IMR-90 (cell line): ENCODE data around the gene COL4A2. TPM values are rescaled to one million over a fixed set of nuclear protein-coding genes. Genes with fewer than 3 reads are reported as not detected.
A peak's percentile ranks its signal among the peaks of the same experiment; 100 is the strongest.

Experiments
- ATAC-seq: fragments of 200-7000 bp; cut with Tn5 transposase; 2 replicates; pipeline ENCODE4 v1.9.1; 2020; ENCODE audit warnings: low read depth, mild to moderate bottlenecking, moderate library complexity
- BruUV-seq: library from RNA; stranded (reverse); fragments of 400-500 nt; replicated peaks from 2 replicates; lab custom pipeline; 2021; lab: Mats Ljungman, UMichigan
- CTCF ChIA-PET: fragments of 300-600 bp; formaldehyde crosslinking; extraction: SDS; loops from one replicate; lab custom pipeline; 2021; ENCODE audit warnings: antibody characterized with exemption; lab: Yijun Ruan, JAX
- POLR2A ChIA-PET: fragments of 300-600 bp; sonication (Branson Sonifier 250); formaldehyde crosslinking; loops from one replicate; lab custom pipeline; 2022; ENCODE audit warnings: antibody characterized with exemption; ENCODE audit not compliant: unreplicated experiment; lab: Charles Lee
- DNase-seq: peaks from one replicate; pipeline ENCODE4 v3.0.0; 2013
- H2AFZ ChIP-seq: replicated peaks from 2 replicates; pipeline ENCODE3; 2013; ENCODE audit warnings: low read length, mild to moderate bottlenecking; ENCODE audit not compliant: poor library complexity
- H2AK5ac ChIP-seq: 2 replicates; pipeline ENCODE4 v1.6.1; 2013; ENCODE audit warnings: low read depth, low read length, inconsistent platforms
- H2AK9ac ChIP-seq: replicated peaks from 2 replicates; pipeline ENCODE3; 2013; ENCODE audit warnings: mild to moderate bottlenecking, low read depth, low read length, moderate library complexity; ENCODE audit not compliant: poor library complexity
- H2BK120ac ChIP-seq: 2 replicates; pipeline ENCODE4 v1.6.1; 2013; ENCODE audit warnings: low read depth, low read length, inconsistent platforms
- H2BK15ac ChIP-seq: 3 replicates; pipeline ENCODE4 v1.6.1; 2013; ENCODE audit warnings: low read depth, low read length, inconsistent platforms
- H2BK20ac ChIP-seq: 2 replicates; pipeline ENCODE4 v1.6.1; 2013; ENCODE audit warnings: low read depth, mild to moderate bottlenecking, inconsistent platforms, low read length, moderate library complexity
- H2BK5ac ChIP-seq: 2 replicates; pipeline ENCODE4 v1.6.1; 2013; ENCODE audit warnings: mild to moderate bottlenecking, low read depth, low read length, inconsistent platforms; ENCODE audit not compliant: poor library complexity, severe bottlenecking
- H3K14ac ChIP-seq: replicated peaks from 2 replicates; pipeline ENCODE4 v1.6.1; 2013; ENCODE audit warnings: low read depth, low read length, inconsistent platforms
- H3K18ac ChIP-seq: 2 replicates; pipeline ENCODE4 v1.6.1; 2013; ENCODE audit warnings: low read depth, low read length, control low read depth
- H3K23ac ChIP-seq: 2 replicates; pipeline ENCODE4 v1.6.1; 2013; ENCODE audit warnings: low read depth, low read length, inconsistent platforms
- H3K27ac ChIP-seq: 2 replicates; pipeline ENCODE4 v1.5.1; 2013; ENCODE audit warnings: mild to moderate bottlenecking, control low read depth, low read length; ENCODE audit not compliant: insufficient read depth
- H3K27me3 ChIP-seq: 2 replicates; pipeline ENCODE4 v1.6.1; 2013; ENCODE audit warnings: low read length; ENCODE audit not compliant: control insufficient read depth, insufficient read depth
- H3K36me3 ChIP-seq: 2 replicates; pipeline ENCODE4 v1.6.1; 2013; ENCODE audit warnings: low read length, mixed read lengths; ENCODE audit not compliant: control insufficient read depth, insufficient read depth
- H3K4ac ChIP-seq: 2 replicates; pipeline ENCODE4 v1.6.1; 2013; ENCODE audit warnings: low read depth, low read length, inconsistent platforms
- H3K4me1 ChIP-seq: 2 replicates; pipeline ENCODE4 v1.6.1; 2013; ENCODE audit warnings: low read length, mixed read lengths; ENCODE audit not compliant: control insufficient read depth, insufficient read depth
- H3K4me2 ChIP-seq: 2 replicates; pipeline ENCODE4 v1.6.1; 2013; ENCODE audit warnings: low read depth, mild to moderate bottlenecking, control low read depth, low read length, moderate library complexity
- H3K4me3 ChIP-seq: 2 replicates; pipeline ENCODE4 v1.5.1; 2013; ENCODE audit warnings: low read depth, mild to moderate bottlenecking, control low read depth, low read length, moderate library complexity; ENCODE audit not compliant: insufficient read depth
- H3K56ac ChIP-seq: 2 replicates; pipeline ENCODE4 v1.6.1; 2013; ENCODE audit warnings: low read length, inconsistent platforms; ENCODE audit not compliant: insufficient read depth; ENCODE audit errors: extremely low read depth
- H3K79me1 ChIP-seq, 2 experiments: 2 replicates each; pipeline ENCODE4 v1.6.1; 2013; ENCODE audit warnings: low read length in 2 of 2, inconsistent platforms in 1 of 2, low read depth in 1 of 2
- H3K9ac ChIP-seq: 2 replicates; pipeline ENCODE4 v1.6.1; 2013; ENCODE audit warnings: low read depth, low read length, control low read depth
- H3K9me1 ChIP-seq: 2 replicates; pipeline ENCODE4 v1.6.1; 2013; ENCODE audit warnings: low read length, inconsistent platforms; ENCODE audit not compliant: insufficient read depth
- H3K9me3 ChIP-seq: 2 replicates; pipeline ENCODE4 v1.6.1; 2013; ENCODE audit warnings: low read length; ENCODE audit not compliant: control insufficient read depth, insufficient read depth
- H4K20me1 ChIP-seq: 2 replicates; pipeline ENCODE4 v1.6.1; 2013; ENCODE audit warnings: low read length, inconsistent platforms; ENCODE audit not compliant: insufficient read depth
- H4K5ac ChIP-seq: 2 replicates; pipeline ENCODE4 v1.6.1; 2013; ENCODE audit warnings: mild to moderate bottlenecking, low read depth, low read length, control low read depth
- H4K8ac ChIP-seq, 2 experiments: 2 replicates each; pipeline ENCODE4 v1.6.1; 2013; ENCODE audit warnings: low read depth in 2 of 2, low read length in 2 of 2, control low read depth in 1 of 2, inconsistent platforms in 1 of 2
- H4K91ac ChIP-seq: 2 replicates; pipeline ENCODE4 v1.6.1; 2013; ENCODE audit warnings: low read depth, low read length, inconsistent platforms; ENCODE audit not compliant: insufficient read depth
- BHLHE40 ChIP-seq: fragments of 150-350 bp; IDR thresholded peaks from 2 replicates; pipeline ENCODE4 v1.6.1; 2016; ENCODE audit warnings: mild to moderate bottlenecking, low read depth, low read length
- CEBPB ChIP-seq: IDR thresholded peaks from 2 replicates; pipeline ENCODE4 v1.6.1; 2012; ENCODE audit warnings: low read depth, low read length, improper control_type of control experiment
- CHD1 ChIP-seq: IDR thresholded peaks from 2 replicates; pipeline ENCODE4 v1.6.1; 2012; ENCODE audit warnings: low read depth, low read length, improper control_type of control experiment
- FOS ChIP-seq: fragments of 150-350 bp; IDR thresholded peaks from 2 replicates; pipeline ENCODE4 v1.6.1; 2016; ENCODE audit warnings: low read depth, low read length
- MAFK ChIP-seq: IDR thresholded peaks from 2 replicates; pipeline ENCODE4 v1.6.1; 2012; ENCODE audit warnings: low read depth, low read length, improper control_type of control experiment
- MAZ ChIP-seq: IDR thresholded peaks from 2 replicates; pipeline ENCODE4 v1.6.1; 2012; ENCODE audit warnings: low read depth, mild to moderate bottlenecking, low read length, improper control_type of control experiment, moderate library complexity, borderline replicate concordance
- MXI1 ChIP-seq: IDR thresholded peaks from 2 replicates; pipeline ENCODE4 v1.6.1; 2012; ENCODE audit warnings: low read depth, mild to moderate bottlenecking, low read length, moderate library complexity, borderline replicate concordance
- NFE2L2 ChIP-seq: fragments of 150-350 bp; IDR thresholded peaks from 2 replicates; pipeline ENCODE4 v1.6.1; 2016; ENCODE audit warnings: low read depth, mild to moderate bottlenecking, low read length
- POLR2A ChIP-seq: IDR thresholded peaks from 2 replicates; pipeline ENCODE4 v1.6.1; 2012; ENCODE audit warnings: mild to moderate bottlenecking, low read depth, low read length
- RAD21 ChIP-seq: IDR thresholded peaks from 2 replicates; pipeline ENCODE4 v1.6.1; 2012; ENCODE audit warnings: low read length, improper control_type of control experiment
- RCOR1 ChIP-seq: IDR thresholded peaks from 2 replicates; pipeline ENCODE4 v1.6.1; 2012; ENCODE audit warnings: mild to moderate bottlenecking, low read length, improper control_type of control experiment; ENCODE audit not compliant: insufficient replicate concordance
- RFX5 ChIP-seq: IDR thresholded peaks from 2 replicates; pipeline ENCODE4 v1.8.0; 2012; ENCODE audit warnings: low read depth, mild to moderate bottlenecking, low read length, moderate library complexity
- SMC3 ChIP-seq: fragments of 150-350 bp; IDR thresholded peaks from 2 replicates; pipeline ENCODE4 v1.6.1; 2016; ENCODE audit warnings: low read depth, mild to moderate bottlenecking, antibody characterized with exemption, low read length, moderate library complexity
- WGBS, 2 experiments: methylation state at CpG; one replicate each; pipeline versions ENCODE4 v1.1.5 to v1.1.7; 2013; ENCODE audit warnings: missing lambda C conversion rate in 2 of 2; ENCODE audit not compliant: insufficient read length in 1 of 2; ENCODE audit errors: extremely low coverage in 2 of 2; 5-methylcytosine and 5-hydroxymethylcytosine counted together
- dilution Hi-C: fragments of 300-500 bp; cut with HindIII; formaldehyde crosslinking; loops from one replicate; pipeline ENCODE4 v1.14.3; 2018; ENCODE audit warnings: low sequenced_read_pairs; ENCODE audit not compliant: unreplicated experiment
- in situ Hi-C: fragments of 300-500 bp; cut with MboI; formaldehyde crosslinking; loops from 3 replicates; pipeline ENCODE4 v1.14.3; 2019; ENCODE audit warnings: low sequenced_read_pairs, inconsistent platforms, mixed read lengths
- intact Hi-C: fragments of 100-400 bp; cut with micrococcal nuclease; formaldehyde crosslinking; loops from 2 replicates; pipeline ENCODE4 v1.10.0; 2022
- polyA plus RNA-seq, 3 experiments: library from polyadenylated mRNA; depleted of rRNA; stranded (reverse); fragments of >200 nt; gene quantifications; 2 replicates each; pipeline ENCODE4 v1.2.3, GENCODE V29; 2012; ENCODE audit warnings: low replicate concordance in 1 of 3
- total RNA-seq: library from RNA; depleted of rRNA; stranded (reverse); fragments of >200 nt; gene quantifications from 2 replicates; pipeline ENCODE4 v1.2.3, GENCODE V29; 2012
- TF ChIP-seq, protein P1 (sequence below): conservative IDR thresholded peaks from 2 replicates; pipeline ENCODE4 v1.5.1; 2012; ENCODE audit warnings: mild to moderate bottlenecking, low read depth, low read length, improper control_type of control experiment
- TF ChIP-seq, protein P2 (sequence below): fragments of 150-350 bp; IDR thresholded peaks from 2 replicates; pipeline ENCODE4 v1.6.1; 2017; ENCODE audit warnings: mild to moderate bottlenecking, antibody characterized with exemption, low read length, low read depth

Gene COL4A2
- total and polyA plus RNA-seq, 2 of the 4 experiments (the other 2 are of a cell fraction): 90.7 to 457 TPM

DNA sequence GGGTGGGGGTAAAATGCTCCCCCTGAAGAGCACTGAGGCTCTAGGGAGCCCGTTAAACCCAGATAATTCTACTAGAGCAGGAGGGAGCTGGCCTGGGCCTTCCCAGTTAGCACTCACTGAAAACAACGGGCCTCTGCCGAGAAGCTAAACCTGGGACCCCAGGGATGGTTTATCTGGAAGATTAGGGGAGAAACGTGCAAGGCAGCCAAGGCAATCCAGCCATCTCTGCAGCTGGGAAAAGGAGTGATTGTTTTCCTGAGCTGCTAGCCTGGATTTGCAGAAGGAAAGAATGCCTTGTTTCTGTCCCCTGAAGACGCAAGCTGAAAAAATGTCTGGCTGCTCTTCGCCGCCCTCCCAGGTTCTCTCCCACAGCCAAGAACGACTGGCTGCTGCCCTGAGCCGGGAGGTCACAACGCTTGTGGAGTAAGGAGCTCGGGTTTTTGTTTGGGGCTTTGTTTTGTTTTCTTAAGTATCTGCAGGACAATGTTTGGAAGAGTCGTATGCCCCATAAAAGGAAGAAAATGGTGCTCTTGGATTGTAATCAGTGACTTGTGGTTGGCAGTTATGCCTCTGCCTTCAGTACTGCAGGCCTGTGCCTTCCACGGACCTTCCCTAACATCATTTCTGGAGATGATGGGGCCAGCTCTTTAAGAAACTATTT, 31.5 kb downstream of the COL4A2 start (continued):
- TF ChIP-seq RCOR1: no peak

DNA sequence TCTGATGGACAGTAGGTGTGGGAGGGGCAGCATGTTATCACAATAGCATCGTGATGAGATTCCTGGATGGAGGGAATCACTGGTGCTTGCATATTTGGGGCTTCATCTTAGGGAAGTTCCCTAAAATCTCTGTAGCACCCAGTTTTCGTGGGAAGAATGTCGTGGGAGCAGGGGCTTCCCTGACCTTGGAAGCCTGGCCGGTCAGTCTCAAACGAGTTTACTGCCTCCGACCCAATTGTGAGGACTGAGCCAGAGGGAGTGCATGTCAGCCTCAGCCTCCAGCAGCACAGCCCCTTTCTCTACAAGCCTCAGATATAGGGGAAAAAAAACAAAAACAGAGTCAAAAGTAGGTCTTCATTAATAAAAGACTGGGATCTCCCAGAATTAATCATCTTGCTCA, 32.2 kb downstream of the COL4A2 start:
- peak overlapping the region; percentile 79; the same call in 1 of the 2 replicates for H3K56ac ChIP-seq
- WGBS, 2 experiments: 57% methylated on average over 1 of the region's 6 CpGs; no CpG with 5 or more reads in 1 of the 2 experiments
- H4K20me1 ChIP-seq: peaks cover 39% of the 10 kb centered on the region
- H3K18ac ChIP-seq: peak overlapping the region; percentile 78
- peak overlapping the region; percentile 88 for H3K27ac ChIP-seq
- peak overlapping the region; percentile 7; the same call in 1 of the 2 replicates for H3K4me2 ChIP-seq
- no peak overlapping the region for H2AFZ ChIP-seq
- ATAC-seq (no peak), DNase-seq (no peak)
- peak overlapping the region; percentile 99 for H3K14ac ChIP-seq
- in situ Hi-C loops: no loop called here
- H3K27me3 ChIP-seq: no peaks in the 10 kb centered on the region
- H2AK9ac ChIP-seq: no peak overlapping the region
- H3K4me1 ChIP-seq: peaks cover 58% of the 10 kb centered on the region
- peak overlapping the region; percentile 83 for H4K5ac ChIP-seq
- H3K36me3 ChIP-seq: peaks cover 10% of the 10 kb centered on the region
- peak overlapping the region; percentile 99 for H3K4ac ChIP-seq
- H2BK120ac ChIP-seq: peak overlapping the region; percentile 98
- H3K23ac ChIP-seq: peak overlapping the region; percentile 70
- H4K8ac ChIP-seq: peak overlapping the region; percentile 95 to 96
- peaks cover 38 to 95% of the 10 kb centered on the region in 2 experiments for H3K79me1 ChIP-seq
- H2BK20ac ChIP-seq: peak overlapping the region; percentile 94
- no peak overlapping the region for H3K4me3 ChIP-seq
- dilution Hi-C loops: no loop called here
- peaks cover 49% of the 10 kb centered on the region for H3K9me1 ChIP-seq
- H2AK5ac ChIP-seq: peak overlapping the region; percentile 95
- H4K91ac ChIP-seq: peak overlapping the region; percentile 99
- intact Hi-C loops: no loop called here
- ChIA-PET POLR2A (interaction anchor here (0.8 to 1.1 kb wide), 3 partner anchors 27 to 39 kb away, joined by 3 to 5 read pairs (median 4); partner anchors contain the start of gene COL4A1), CTCF (interaction anchor here (0.5 kb wide), 1 partner anchor 15 kb away, joined by 3 read pairs; no protein-coding TSS in a partner anchor)
- peak overlapping the region; percentile 82; the same call in 1 of the 2 replicates for H3K9ac ChIP-seq
- H3K9me3 ChIP-seq: no peaks in the 10 kb centered on the region
- H2BK5ac ChIP-seq: peak overlapping the region; percentile 96
- no TSS peak for BruUV-seq
- H2BK15ac ChIP-seq: peak overlapping the region; percentile 87; the same call in 2 of the 3 replicates
- TF ChIP-seq NFE2L2 (no peak), BHLHE40 (no peak), MAFK (no peak), MAZ (no peak), RAD21 (no peak), FOS (no peak), MXI1 (no peak), CHD1 (no peak), SMC3 (no peak), RFX5 (no peak), CEBPB (no peak), POLR2A (no peak)
- TF ChIP-seq, protein P1, sequence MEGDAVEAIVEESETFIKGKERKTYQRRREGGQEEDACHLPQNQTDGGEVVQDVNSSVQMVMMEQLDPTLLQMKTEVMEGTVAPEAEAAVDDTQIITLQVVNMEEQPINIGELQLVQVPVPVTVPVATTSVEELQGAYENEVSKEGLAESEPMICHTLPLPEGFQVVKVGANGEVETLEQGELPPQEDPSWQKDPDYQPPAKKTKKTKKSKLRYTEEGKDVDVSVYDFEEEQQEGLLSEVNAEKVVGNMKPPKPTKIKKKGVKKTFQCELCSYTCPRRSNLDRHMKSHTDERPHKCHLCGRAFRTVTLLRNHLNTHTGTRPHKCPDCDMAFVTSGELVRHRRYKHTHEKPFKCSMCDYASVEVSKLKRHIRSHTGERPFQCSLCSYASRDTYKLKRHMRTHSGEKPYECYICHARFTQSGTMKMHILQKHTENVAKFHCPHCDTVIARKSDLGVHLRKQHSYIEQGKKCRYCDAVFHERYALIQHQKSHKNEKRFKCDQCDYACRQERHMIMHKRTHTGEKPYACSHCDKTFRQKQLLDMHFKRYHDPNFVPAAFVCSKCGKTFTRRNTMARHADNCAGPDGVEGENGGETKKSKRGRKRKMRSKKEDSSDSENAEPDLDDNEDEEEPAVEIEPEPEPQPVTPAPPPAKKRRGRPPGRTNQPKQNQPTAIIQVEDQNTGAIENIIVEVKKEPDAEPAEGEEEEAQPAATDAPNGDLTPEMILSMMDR: no peak
- TF ChIP-seq, protein P2, sequence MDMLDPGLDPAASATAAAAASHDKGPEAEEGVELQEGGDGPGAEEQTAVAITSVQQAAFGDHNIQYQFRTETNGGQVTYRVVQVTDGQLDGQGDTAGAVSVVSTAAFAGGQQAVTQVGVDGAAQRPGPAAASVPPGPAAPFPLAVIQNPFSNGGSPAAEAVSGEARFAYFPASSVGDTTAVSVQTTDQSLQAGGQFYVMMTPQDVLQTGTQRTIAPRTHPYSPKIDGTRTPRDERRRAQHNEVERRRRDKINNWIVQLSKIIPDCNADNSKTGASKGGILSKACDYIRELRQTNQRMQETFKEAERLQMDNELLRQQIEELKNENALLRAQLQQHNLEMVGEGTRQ: no peak
